Hypothalamus (tissue), 51 donors: Measurements from ENCODE around the gene RAPGEFL1.
"Not testable (repeated sequence)": the region's sequence is repeated elsewhere in the genome, so short reads cannot be mapped to it uniquely, and the experiment has no call there.

ENCODE experiments used
- DNase-seq, 51 donors: peaks; one replicate each; lab custom pipeline; 2025; lab: John Stamatoyannopoulos, UW

Gene RAPGEFL1

GRCh38 chr17:40173091-40173777 lies 4.0 kb upstream of the RAPGEFL1 start:
- DNase-seq = no peak

- DNase-seq = no peak
These were observed 3.5 kb upstream of the RAPGEFL1 start for GRCh38 chr17:40173778-40174135.

- no peak for DNase-seq
These were observed 2.8 kb upstream of the RAPGEFL1 start for GRCh38 chr17:40174514-40174913.

GRCh38 chr17:40175928-40176753 lies 1.1 kb upstream of the RAPGEFL1 start:
- no peak for DNase-seq

- no peak for DNase-seq
These were observed 538 bp upstream of the RAPGEFL1 start for GRCh38 chr17:40176754-40177110.

GRCh38 chr17:40178021-40178601 lies 841 bp downstream of the RAPGEFL1 start:
- peak in 3 of 51 donors; percentile 8 to 18 (median 13) for DNase-seq

GRCh38 chr17:40178660-40179059 lies 1.4 kb downstream of the RAPGEFL1 start:
- DNase-seq = peak in 1 of 51 donors; percentile 11

GRCh38 chr17:40179923-40180659 lies 2.8 kb downstream of the RAPGEFL1 start:
- DNase-seq = peak in 1 of 51 donors; percentile 33

- DNase-seq = no peak
These were observed 3.4 kb downstream of the RAPGEFL1 start for GRCh38 chr17:40180694-40181093.

GRCh38 chr17:40181205-40181604 lies 3.9 kb downstream of the RAPGEFL1 start:
- DNase-seq = no peak

- DNase-seq = no peak
These were observed 5.3 kb downstream of the RAPGEFL1 start for GRCh38 chr17:40182606-40183005.

GRCh38 chr17:40187238-40187637 lies 10.0 kb downstream of the RAPGEFL1 start:
- no peak for DNase-seq

- no peak for DNase-seq
These were observed 11.4 kb downstream of the RAPGEFL1 start for GRCh38 chr17:40188694-40189093.

- no peak for DNase-seq
These were observed 13.1 kb downstream of the RAPGEFL1 start for GRCh38 chr17:40190197-40191021.

GRCh38 chr17:40191237-40192208 lies 14.3 kb downstream of the RAPGEFL1 start:
- peak in 47 of 51 donors; percentile 9 to 79 (median 58) for DNase-seq

GRCh38 chr17:40192961-40193360 lies 15.7 kb downstream of the RAPGEFL1 start:
- no peak for DNase-seq

- DNase-seq = no peak
These were observed 17.6 kb downstream of the RAPGEFL1 start for GRCh38 chr17:40194821-40195220.

GRCh38 chr17:40197550-40197949 lies 20.3 kb downstream of the RAPGEFL1 start:
- DNase-seq = no peak

GRCh38 chr17:40197965-40198456 lies 20.7 kb downstream of the RAPGEFL1 start:
- not testable (repeated sequence) for DNase-seq
